ENCODE measurements around the gene SPTBN2. TPM values are rescaled to one million over a fixed set of nuclear protein-coding genes. Genes with fewer than 3 reads are reported as not detected.

SPTBN2 gene
- total and polyA plus RNA-seq, 2 experiments from 2014 or later = 0.22 TPM; not detected in 1

- 81% methylated on average over 28 of the region's 28 CpGs for WGBS, 2 experiments (ENCODE audit: low coverage in 1 of 2, low lambda C conversion rate in 2 of 2, missing lambda C conversion rate in 2 of 2)
- H4K20me1 ChIP-seq (ENCODE audit: insufficient read depth) = no peaks in the 10 kb centered on the region
- DNase-seq = peak; percentile 9
- no peak overlapping the region for H3K4me3 ChIP-seq
- no peaks in the 10 kb centered on the region for H3K9me3 ChIP-seq (ENCODE audit: low read depth)
- in situ Hi-C loops (cut with MboI) = no loop called here
- H3K4me2 ChIP-seq (ENCODE audit: unreplicated experiment) = no peak overlapping the region
- H3F3A ChIP-seq (ENCODE audit: insufficient read depth) = no peaks in the 10 kb centered on the region
- H3K27ac ChIP-seq = no peak overlapping the region
- TF ChIP-seq EZH2 (IDR thresholded peaks at IDR 0.05; ENCODE audit: insufficient read depth, poor library complexity, severe bottlenecking) = no peak
- TF ChIP-seq EZH2phosphoT487 (IDR thresholded peaks at IDR 0.05; ENCODE audit: insufficient read depth, low read depth) = no peak
- H3K9me2 ChIP-seq (ENCODE audit: insufficient read depth) = no peaks in the 10 kb centered on the region
- H2AFZ ChIP-seq = no peak overlapping the region
- no peaks in the 10 kb centered on the region for H3K36me3 ChIP-seq (ENCODE audit: low read depth)
- no peaks in the 10 kb centered on the region for H3K4me1 ChIP-seq (ENCODE audit: insufficient read depth)
- H3K79me2 ChIP-seq (ENCODE audit: insufficient read depth) = no peaks in the 10 kb centered on the region
- no peak overlapping the region for H3K9ac ChIP-seq
- H3K27me3 ChIP-seq (replicated peaks; ENCODE audit: insufficient read depth) = no peaks in the 10 kb centered on the region
These were observed 40.2 kb downstream of the SPTBN2 start for GRCh38 chr11:66688561-66689534.

DNA sequence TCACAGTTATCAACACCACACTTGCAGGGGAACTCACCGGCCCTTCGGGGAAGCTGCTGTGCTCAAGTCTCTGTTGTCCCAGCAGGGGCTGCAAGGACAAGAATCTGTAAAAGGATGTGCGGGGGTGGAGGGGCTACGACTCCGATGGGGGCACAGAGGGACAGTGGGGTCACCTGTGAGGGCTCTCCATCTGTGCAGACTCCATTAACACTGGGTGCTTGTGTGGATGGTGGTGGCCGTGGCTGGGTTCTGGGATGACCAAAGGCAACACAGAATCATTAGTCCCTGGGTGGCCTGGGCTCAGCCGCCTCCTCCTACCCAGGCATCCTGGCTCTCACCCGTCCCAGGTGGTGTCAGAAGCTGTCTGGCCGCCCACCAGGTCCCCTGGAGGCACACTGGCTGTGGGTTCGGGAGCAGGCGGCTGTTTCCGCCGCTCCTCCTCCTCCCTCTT is 41.2 kb downstream of the SPTBN2 start:
- no peaks in the 10 kb centered on the region for H3K79me2 ChIP-seq (ENCODE audit: insufficient read depth)
- no peaks in the 10 kb centered on the region for H3F3A ChIP-seq (ENCODE audit: insufficient read depth)
- no peak overlapping the region for H3K4me2 ChIP-seq (ENCODE audit: unreplicated experiment)
- in situ Hi-C loops (cut with MboI) = no loop called here
- H3K27me3 ChIP-seq (replicated peaks; ENCODE audit: insufficient read depth) = no peaks in the 10 kb centered on the region
- H2AFZ ChIP-seq = no peak overlapping the region
- WGBS, 2 experiments (ENCODE audit: low coverage in 1 of 2, low lambda C conversion rate in 2 of 2, missing lambda C conversion rate in 2 of 2) = 73 to 76% methylated on average over 13 of the region's 13 CpGs
- TF ChIP-seq EZH2 (IDR thresholded peaks at IDR 0.05; ENCODE audit: insufficient read depth, poor library complexity, severe bottlenecking) (no peak), EZH2phosphoT487 (IDR thresholded peaks at IDR 0.05; ENCODE audit: insufficient read depth, low read depth) (no peak)
- no peak overlapping the region for H3K9ac ChIP-seq
- H3K4me1 ChIP-seq (ENCODE audit: insufficient read depth) = no peaks in the 10 kb centered on the region
- H3K9me2 ChIP-seq (ENCODE audit: insufficient read depth) = no peaks in the 10 kb centered on the region
- no peaks in the 10 kb centered on the region for H3K9me3 ChIP-seq (ENCODE audit: low read depth)
- DNase-seq = no peak
- no peaks in the 10 kb centered on the region for H3K36me3 ChIP-seq (ENCODE audit: low read depth)
- no peak overlapping the region for H3K4me3 ChIP-seq
- H3K27ac ChIP-seq = no peak overlapping the region
- H4K20me1 ChIP-seq (ENCODE audit: insufficient read depth) = no peaks in the 10 kb centered on the region

- WGBS, 2 experiments (ENCODE audit: low coverage in 1 of 2, low lambda C conversion rate in 2 of 2, missing lambda C conversion rate in 2 of 2) = 86 to 87% methylated on average over 29 to 30 of the region's 33 CpGs
- no peaks in the 10 kb centered on the region for H3F3A ChIP-seq (ENCODE audit: insufficient read depth)
- no peaks in the 10 kb centered on the region for H3K9me3 ChIP-seq (ENCODE audit: low read depth)
- H3K4me1 ChIP-seq (ENCODE audit: insufficient read depth) = no peaks in the 10 kb centered on the region
- no peak overlapping the region for H2AFZ ChIP-seq
- H3K79me2 ChIP-seq (ENCODE audit: insufficient read depth) = no peaks in the 10 kb centered on the region
- no peak overlapping the region for H3K4me2 ChIP-seq (ENCODE audit: unreplicated experiment)
- TF ChIP-seq EZH2 (IDR thresholded peaks at IDR 0.05; ENCODE audit: insufficient read depth, poor library complexity, severe bottlenecking) = no peak
- no peak for TF ChIP-seq EZH2phosphoT487 (IDR thresholded peaks at IDR 0.05; ENCODE audit: insufficient read depth, low read depth)
- no peaks in the 10 kb centered on the region for H3K36me3 ChIP-seq (ENCODE audit: low read depth)
- DNase-seq = no peak
- no peak overlapping the region for H3K4me3 ChIP-seq
- no peaks in the 10 kb centered on the region for H3K9me2 ChIP-seq (ENCODE audit: insufficient read depth)
- no peak overlapping the region for H3K27ac ChIP-seq
- no peaks in the 10 kb centered on the region for H4K20me1 ChIP-seq (ENCODE audit: insufficient read depth)
- in situ Hi-C loops (cut with MboI) = no loop called here
- H3K27me3 ChIP-seq (replicated peaks; ENCODE audit: insufficient read depth) = no peaks in the 10 kb centered on the region
- H3K9ac ChIP-seq = no peak overlapping the region
These were observed 41.9 kb downstream of the SPTBN2 start for GRCh38 chr11:66686801-66687750.

- Histone ChIP-seq H3K27me3 (replicated peaks; ENCODE audit: insufficient read depth) (no peaks in the 10 kb centered on the region), H3K9me2 (ENCODE audit: insufficient read depth) (no peaks in the 10 kb centered on the region), H3K4me3 (no peak overlapping the region), H3K4me2 (ENCODE audit: unreplicated experiment) (no peak overlapping the region), H3K36me3 (ENCODE audit: low read depth) (no peaks in the 10 kb centered on the region), H2AFZ (no peak overlapping the region), H3K79me2 (ENCODE audit: insufficient read depth) (no peaks in the 10 kb centered on the region), H4K20me1 (ENCODE audit: insufficient read depth) (no peaks in the 10 kb centered on the region), H3K9ac (no peak overlapping the region), H3K9me3 (ENCODE audit: low read depth) (no peaks in the 10 kb centered on the region), H3F3A (ENCODE audit: insufficient read depth) (no peaks in the 10 kb centered on the region), H3K4me1 (ENCODE audit: insufficient read depth) (no peaks in the 10 kb centered on the region), H3K27ac (no peak overlapping the region)
- DNase-seq = no peak
- TF ChIP-seq EZH2phosphoT487 (IDR thresholded peaks at IDR 0.05; ENCODE audit: insufficient read depth, low read depth) (no peak), EZH2 (IDR thresholded peaks at IDR 0.05; ENCODE audit: insufficient read depth, poor library complexity, severe bottlenecking) (no peak)
- WGBS, 2 experiments (ENCODE audit: low coverage in 1 of 2, low lambda C conversion rate in 2 of 2, missing lambda C conversion rate in 2 of 2) = 90 to 92% methylated on average over 15 of the region's 15 CpGs
- in situ Hi-C loops (cut with MboI) = no loop called here
These were observed 42.8 kb downstream of the SPTBN2 start for GRCh38 chr11:66686100-66686785.
